PC-3 (cell line): ENCODE results near the gene SF3A1. TPM values are rescaled to one million over a fixed set of nuclear protein-coding genes. Genes with fewer than 3 reads are reported as not detected.

Source experiments
- ATAC-seq: fragments of 200-7000 bp; cut with Tn5 transposase; 2 replicates; pipeline ENCODE4 v1.9.1; 2020; ENCODE audit warnings: mild to moderate bottlenecking, moderate library complexity
- BruUV-seq: library from RNA; stranded (reverse); fragments of 400-500 nt; replicated peaks from 2 replicates; lab custom pipeline; 2021; lab: Mats Ljungman, UMichigan
- CTCF ChIA-PET: fragments of 300-600 bp; sonication (Branson Sonifier 250); formaldehyde crosslinking; loops from one replicate; lab custom pipeline; 2022; ENCODE audit warnings: antibody characterized with exemption; lab: Charles Lee
- POLR2A ChIA-PET: fragments of 300-600 bp; sonication (Branson Sonifier 250); formaldehyde crosslinking; loops from one replicate; lab custom pipeline; 2022; ENCODE audit warnings: antibody characterized with exemption; ENCODE audit not compliant: unreplicated experiment; lab: Charles Lee
- DNase-seq: peaks from one replicate; pipeline ENCODE4 v3.0.0-alpha.2; 2015
- H2AFZ ChIP-seq: fragments of 300-600 bp; sonication (generic); 2 replicates; pipeline ENCODE4 v1.6.0; 2016; ENCODE audit warnings: antibody characterized with exemption, low read length
- H3F3A ChIP-seq: fragments of 300-600 bp; sonication (generic); one replicate; pipeline ENCODE4 v1.6.0; 2017; ENCODE audit warnings: antibody characterized with exemption, low read length, control low read depth, mild to moderate bottlenecking; ENCODE audit not compliant: unreplicated experiment
- H3K27ac ChIP-seq: fragments of 300-600 bp; sonication (generic); 2 replicates; pipeline ENCODE4 v1.5.1; 2016; ENCODE audit warnings: mild to moderate bottlenecking, low read length
- H3K27me3 ChIP-seq: fragments of 300-600 bp; sonication (generic); 2 replicates; pipeline ENCODE4 v1.6.1; 2016; ENCODE audit warnings: low read length, mixed read lengths
- H3K36me3 ChIP-seq: fragments of 300-600 bp; sonication (generic); 2 replicates; pipeline ENCODE4 v1.6.1; 2016; ENCODE audit warnings: low read depth, mixed run types, low read length, mixed read lengths
- H3K4me1 ChIP-seq: fragments of 300-600 bp; sonication (generic); 2 replicates; pipeline ENCODE4 v1.5.1; 2016; ENCODE audit warnings: low read length; ENCODE audit not compliant: insufficient read depth
- H3K4me2 ChIP-seq: fragments of 300-600 bp; sonication (generic); 2 replicates; pipeline ENCODE4 v1.6.0; 2016; ENCODE audit warnings: low read length
- H3K4me3 ChIP-seq: fragments of 300-600 bp; sonication (generic); 2 replicates; pipeline ENCODE4 v1.5.1; 2016; ENCODE audit warnings: mild to moderate bottlenecking, low read length, mixed read lengths
- H3K79me2 ChIP-seq: fragments of 300-600 bp; sonication (generic); 2 replicates; pipeline ENCODE4 v1.6.1; 2017; ENCODE audit warnings: low read length, mixed read lengths
- H3K9ac ChIP-seq: fragments of 300-600 bp; sonication (generic); 2 replicates; pipeline ENCODE4 v1.6.0; 2016; ENCODE audit warnings: mild to moderate bottlenecking, low read length
- H3K9me2 ChIP-seq: fragments of 300-600 bp; sonication (generic); replicated peaks from 2 replicates; pipeline ENCODE4 v1.6.1; 2016; ENCODE audit warnings: mixed run types, low read length, mixed read lengths
- H3K9me3 ChIP-seq: fragments of 300-600 bp; sonication (generic); 2 replicates; pipeline ENCODE4 v1.6.1; 2016; ENCODE audit warnings: low read length, mixed read lengths
- H4K20me1 ChIP-seq: fragments of 300-600 bp; sonication (generic); 2 replicates; pipeline ENCODE4 v1.6.1; 2016; ENCODE audit warnings: low read length, mixed read lengths
- EZH2 ChIP-seq: fragments of 300-600 bp; sonication (generic); IDR thresholded peaks from one replicate; pipeline ENCODE4 v1.6.1; 2017; ENCODE audit warnings: antibody characterized with exemption, mild to moderate bottlenecking, low read length; ENCODE audit not compliant: unreplicated experiment
- EZH2phosphoT487 ChIP-seq: fragments of 300-600 bp; sonication (generic); IDR thresholded peaks from 2 replicates; pipeline ENCODE4 v1.6.1; 2018; ENCODE audit warnings: mild to moderate bottlenecking, antibody characterized with exemption, low read length, borderline replicate concordance
- intact Hi-C: fragments of 100-400 bp; cut with micrococcal nuclease; formaldehyde crosslinking; loops from 2 replicates; pipeline ENCODE4 v1.9.0; 2023
- total RNA-seq: library from RNA; depleted of rRNA; stranded (reverse); fragments of >200 nt; gene quantifications from 2 replicates; pipeline ENCODE4 v1.2.3, GENCODE V29; 2014
- TF ChIP-seq, protein P1 (sequence below): fragments of 300-600 bp; sonication (generic); conservative IDR thresholded peaks from 2 replicates; pipeline ENCODE4 v1.5.1; 2017; ENCODE audit warnings: antibody characterized with exemption, low read depth, mild to moderate bottlenecking, low read length

SF3A1 gene
- total RNA-seq, 1 experiment from 2014 or later, result 59.2 TPM

DNA sequence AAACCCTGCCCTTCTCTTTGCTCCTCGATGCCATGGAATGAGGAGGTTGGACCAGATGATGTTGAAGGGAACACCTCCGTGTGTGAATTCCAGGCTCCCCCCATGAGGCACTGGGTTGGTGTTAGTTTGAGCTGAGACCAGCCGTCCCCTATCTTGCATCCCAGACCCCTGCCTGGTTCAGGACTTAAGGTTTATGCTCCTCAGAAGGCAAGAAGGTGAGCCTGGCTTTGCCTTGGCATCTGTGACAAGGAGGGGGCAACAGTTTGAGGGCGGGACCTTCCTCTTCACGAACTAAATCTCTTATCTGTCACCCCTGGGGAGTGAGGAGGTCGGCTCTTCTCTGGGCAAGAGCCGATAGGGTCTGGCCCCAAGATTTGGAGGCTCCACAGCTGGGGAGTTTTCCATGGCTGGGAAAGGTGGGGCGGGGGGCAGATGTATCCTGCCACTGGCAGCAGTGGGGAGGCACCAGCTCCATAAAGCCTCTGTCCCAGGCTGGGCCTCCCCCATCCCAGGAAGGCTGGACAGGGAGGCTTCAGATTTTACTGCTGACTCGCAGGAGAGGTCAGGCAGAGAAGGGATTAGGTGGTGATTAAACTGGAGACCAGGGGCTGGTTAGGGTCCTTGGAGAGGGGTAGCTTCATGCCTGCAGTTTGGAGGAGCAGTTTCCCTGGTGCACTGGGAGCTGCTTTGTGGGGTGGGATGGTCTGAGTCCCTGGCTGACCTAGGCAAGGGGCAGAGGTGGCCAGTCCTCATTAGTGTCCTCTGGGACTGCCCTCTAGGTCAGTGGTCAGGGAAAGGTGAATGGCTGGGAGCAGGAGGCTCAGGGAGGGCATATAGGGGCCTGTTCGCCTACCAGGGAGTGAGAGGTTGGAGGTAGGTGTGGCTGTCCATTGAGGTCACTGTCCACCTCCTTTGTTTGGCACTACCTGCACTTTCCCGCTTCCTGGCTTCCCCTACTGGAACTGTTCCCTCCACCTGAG is 41.3 kb upstream of the SF3A1 start:
- Histone ChIP-seq H3K36me3 (no peaks in the 10 kb centered on the region), H2AFZ (peak overlapping the region; percentile 58), H3K9me2 (no peaks in the 10 kb centered on the region), H3F3A (no peaks in the 10 kb centered on the region), H3K4me2 (peak overlapping the region; percentile 97), H3K4me3 (peak overlapping the region; percentile 87), H3K9ac (peak overlapping the region; percentile 70), H3K27ac (no peak overlapping the region), H3K4me1 (peaks cover 8% of the 10 kb centered on the region), H3K9me3 (no peaks in the 10 kb centered on the region), H3K79me2 (peaks cover 25% of the 10 kb centered on the region), H3K27me3 (no peaks in the 10 kb centered on the region), H4K20me1 (peaks cover 6% of the 10 kb centered on the region; the same call in 1 of the 2 replicates)
- ATAC-seq (peak; percentile 8; the same call in 1 of the 2 replicates), DNase-seq (peak; percentile 3)
- TF ChIP-seq, protein P1, sequence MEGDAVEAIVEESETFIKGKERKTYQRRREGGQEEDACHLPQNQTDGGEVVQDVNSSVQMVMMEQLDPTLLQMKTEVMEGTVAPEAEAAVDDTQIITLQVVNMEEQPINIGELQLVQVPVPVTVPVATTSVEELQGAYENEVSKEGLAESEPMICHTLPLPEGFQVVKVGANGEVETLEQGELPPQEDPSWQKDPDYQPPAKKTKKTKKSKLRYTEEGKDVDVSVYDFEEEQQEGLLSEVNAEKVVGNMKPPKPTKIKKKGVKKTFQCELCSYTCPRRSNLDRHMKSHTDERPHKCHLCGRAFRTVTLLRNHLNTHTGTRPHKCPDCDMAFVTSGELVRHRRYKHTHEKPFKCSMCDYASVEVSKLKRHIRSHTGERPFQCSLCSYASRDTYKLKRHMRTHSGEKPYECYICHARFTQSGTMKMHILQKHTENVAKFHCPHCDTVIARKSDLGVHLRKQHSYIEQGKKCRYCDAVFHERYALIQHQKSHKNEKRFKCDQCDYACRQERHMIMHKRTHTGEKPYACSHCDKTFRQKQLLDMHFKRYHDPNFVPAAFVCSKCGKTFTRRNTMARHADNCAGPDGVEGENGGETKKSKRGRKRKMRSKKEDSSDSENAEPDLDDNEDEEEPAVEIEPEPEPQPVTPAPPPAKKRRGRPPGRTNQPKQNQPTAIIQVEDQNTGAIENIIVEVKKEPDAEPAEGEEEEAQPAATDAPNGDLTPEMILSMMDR, result no peak
- TF ChIP-seq EZH2phosphoT487 (no peak), EZH2 (no peak)
- POLR2A ChIA-PET, result interaction anchor here (1.3 kb wide), 1 partner anchor 26 kb away, joined by 5 read pairs; no protein-coding TSS in a partner anchor
- intact Hi-C loops, result no loop called here
- CTCF ChIA-PET, result interaction anchor here (1.4 kb wide), 1 partner anchor 110 kb away, joined by 3 read pairs; no protein-coding TSS in a partner anchor
- no TSS peak for BruUV-seq

- no peaks in the 10 kb centered on the region for H3K27me3 ChIP-seq
- H3K4me2 ChIP-seq, result peak within 1 kb of the TSS; percentile 97
- H3K4me1 ChIP-seq, result peaks cover 8% of the 10 kb centered on the region
- peaks cover 25% of the 10 kb centered on the region for H3K79me2 ChIP-seq
- CTCF ChIA-PET, result interaction anchor here (1.0 to 1.4 kb wide), 2 partner anchors 27 to 109 kb away, joined by 3 to 5 read pairs; no protein-coding TSS in a partner anchor
- no peaks in the 10 kb centered on the region for H3F3A ChIP-seq
- peak within 1 kb of the TSS; percentile 70 for H3K9ac ChIP-seq
- H2AFZ ChIP-seq, result peak within 1 kb of the TSS; percentile 58
- H3K27ac ChIP-seq, result no peak within 1 kb of the TSS
- H3K4me3 ChIP-seq, result peak within 1 kb of the TSS; percentile 87
- no peaks in the 10 kb centered on the region for H3K9me3 ChIP-seq
- no peaks in the 10 kb centered on the region for H3K9me2 ChIP-seq
- TSS peak; percentile 42 for BruUV-seq
- ATAC-seq (peak; percentile 88), DNase-seq (peak; percentile 58)
- TF ChIP-seq, protein P1, result no peak
- TF ChIP-seq EZH2 (no peak), EZH2phosphoT487 (no peak)
- POLR2A ChIA-PET, result interaction anchor here (0.5 to 1.3 kb wide), 3 partner anchors 15 to 1341 kb away, joined by 4 to 5 read pairs (median 5); no protein-coding TSS in a partner anchor
- intact Hi-C loops, result no loop called here
- no peaks in the 10 kb centered on the region for H3K36me3 ChIP-seq
- peaks cover 6% of the 10 kb centered on the region; the same call in 1 of the 2 replicates for H4K20me1 ChIP-seq
Observed at GRCh38 chr22:30396871-30397655, 40.4 kb upstream of the SF3A1 start, which contains the start of gene SEC14L2. SEC14L2 (plus strand) TSS chr22:30397018; CDS start chr22:30397117, 99 bp downstream.
